GM21723 (cell line): ENCODE measurements around the gene MPHOSPH9.
"Not testable (repeated sequence)": the region's sequence is repeated elsewhere in the genome, so short reads cannot be mapped to it uniquely, and the experiment has no call there.

Experiments used
- ATAC-seq: cut with Tn5 transposase; IDR thresholded peaks from one replicate; pipeline ENCODE4 v1.9.1; 2021; ENCODE audit warnings: mild to moderate bottlenecking, moderate library complexity; ENCODE audit not compliant: unreplicated experiment

The MPHOSPH9 gene

DNA sequence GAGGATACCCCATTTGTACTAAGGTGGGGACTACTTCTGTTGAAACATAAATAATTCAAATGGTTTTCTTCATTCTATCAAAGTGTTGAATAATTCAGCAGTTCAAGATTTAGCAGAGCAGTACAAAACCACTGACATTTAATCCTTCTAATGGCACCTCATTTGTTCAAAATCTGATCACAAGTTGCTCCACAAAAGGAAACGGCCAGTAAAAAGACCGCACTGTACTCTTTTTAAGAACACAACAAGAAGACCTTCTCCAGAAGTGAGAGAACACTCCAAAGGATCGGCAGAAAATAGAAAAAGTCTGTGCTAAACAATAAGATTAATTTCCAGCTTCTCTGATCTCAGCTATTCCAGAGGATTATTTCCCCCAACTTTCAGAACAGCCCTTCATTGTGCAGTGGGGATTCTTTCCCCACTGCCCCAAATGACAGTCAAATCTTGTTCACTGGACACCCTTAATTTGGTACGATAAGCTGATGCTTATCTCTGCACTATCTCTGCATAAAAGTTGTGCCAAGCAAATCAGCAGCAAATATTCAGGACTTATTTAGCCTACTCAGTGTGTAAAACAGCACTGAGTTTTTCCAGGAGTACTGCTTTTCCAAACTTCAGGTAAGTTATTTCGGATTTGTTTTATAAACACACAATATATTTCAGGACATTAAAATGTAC lies 5.2 kb downstream of the MPHOSPH9 start:
- no peak for ATAC-seq

DNA sequence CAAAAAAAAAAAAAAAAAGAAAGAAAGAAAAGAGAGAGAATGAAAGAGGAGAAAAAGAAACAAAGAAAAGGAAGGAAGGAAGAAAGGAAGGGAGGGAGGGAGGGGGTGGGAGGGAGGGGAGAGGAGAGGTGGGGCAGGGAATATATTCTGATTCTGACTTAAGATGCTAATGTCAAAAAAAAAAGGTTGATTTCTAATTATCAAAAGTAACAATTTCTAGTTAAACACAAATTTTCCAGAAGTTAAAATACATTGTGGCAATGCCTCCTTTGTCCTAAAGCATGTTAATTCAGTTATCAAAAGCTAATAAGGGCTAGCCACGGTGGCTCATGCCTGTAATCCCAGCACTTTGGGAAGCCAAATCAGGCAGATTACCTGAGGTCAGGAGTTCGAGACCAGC lies 7.5 kb downstream of the MPHOSPH9 start:
- ATAC-seq = no peak

DNA sequence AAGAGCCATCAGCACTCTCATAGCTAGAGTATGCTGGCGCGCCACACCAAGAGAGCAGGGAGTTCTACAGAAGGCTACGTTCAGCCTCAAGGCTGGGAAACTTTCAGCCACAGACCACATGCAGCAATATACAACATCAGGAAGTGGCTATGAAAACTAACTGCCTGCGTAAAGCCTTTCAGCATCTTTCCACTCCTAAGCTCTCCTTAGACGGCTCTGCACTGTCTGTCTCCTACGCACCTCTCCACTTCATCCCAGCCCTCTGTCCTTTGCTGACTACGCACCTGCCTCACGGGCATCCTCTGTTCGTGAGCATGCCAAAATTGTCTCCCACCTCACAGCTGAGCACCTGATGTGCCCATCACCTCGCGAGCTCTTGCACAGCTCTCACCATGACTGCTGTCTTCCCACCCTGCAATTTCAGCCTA lies 9.7 kb downstream of the MPHOSPH9 start:
- no peak for ATAC-seq

DNA sequence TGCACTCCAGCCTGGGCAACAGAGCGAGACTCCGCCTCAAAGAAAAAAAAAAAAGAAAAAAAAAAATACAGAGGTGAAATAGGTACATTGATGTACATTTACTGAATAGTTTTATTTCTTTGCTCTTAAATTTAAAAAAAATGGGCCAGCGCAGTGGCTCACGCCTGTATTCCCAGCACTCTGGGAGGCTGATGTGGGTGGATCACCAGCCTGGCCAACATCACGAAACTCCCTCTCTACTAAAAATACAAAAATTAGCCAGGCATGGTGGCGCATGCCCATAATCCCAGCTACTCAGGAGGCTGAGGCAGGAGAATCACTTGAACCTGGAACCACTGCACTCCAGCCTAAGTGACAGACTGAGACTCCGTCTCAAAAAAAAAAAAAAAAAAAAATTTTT lies 25.1 kb downstream of the MPHOSPH9 start:
- ATAC-seq = not testable (repeated sequence)

DNA sequence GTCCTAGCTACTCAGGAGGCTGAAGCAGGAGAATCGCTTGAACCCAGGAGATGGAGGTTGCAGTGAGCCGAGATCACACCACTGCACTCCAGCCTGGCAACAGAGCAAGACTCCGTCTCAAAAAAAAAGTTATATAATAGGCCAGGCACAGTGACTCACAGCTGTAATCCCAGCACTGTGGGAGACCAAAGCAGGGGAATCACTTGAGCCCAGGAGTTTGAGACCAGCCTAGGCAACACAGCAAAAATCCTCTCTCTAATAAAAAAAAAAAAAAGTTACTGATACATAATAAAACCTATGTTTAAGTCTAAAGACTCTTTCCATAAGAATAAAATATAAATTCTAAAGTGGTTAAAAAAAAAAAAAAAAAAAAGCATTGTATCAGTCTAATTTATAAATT lies 26.1 kb downstream of the MPHOSPH9 start:
- not testable (repeated sequence) for ATAC-seq

DNA sequence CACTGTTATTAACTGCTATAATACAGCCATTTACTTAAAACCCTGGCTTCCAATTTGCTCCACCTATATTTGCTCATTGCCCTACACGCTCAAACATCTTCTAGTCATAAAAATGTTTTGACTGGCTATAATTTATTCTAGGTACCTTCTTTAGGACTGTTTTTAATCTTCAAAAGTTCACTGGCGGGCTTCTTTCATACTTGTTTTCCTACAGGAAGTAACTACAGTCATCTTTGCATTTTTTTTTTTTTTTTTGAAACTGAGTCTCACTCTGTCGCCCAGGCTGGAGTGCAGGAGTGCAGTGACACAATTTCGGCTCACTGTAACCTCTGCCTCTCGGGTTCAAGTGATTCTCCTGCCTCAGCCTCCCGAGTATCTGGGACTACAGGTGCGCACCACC lies 32.5 kb downstream of the MPHOSPH9 start:
- no peak for ATAC-seq

DNA sequence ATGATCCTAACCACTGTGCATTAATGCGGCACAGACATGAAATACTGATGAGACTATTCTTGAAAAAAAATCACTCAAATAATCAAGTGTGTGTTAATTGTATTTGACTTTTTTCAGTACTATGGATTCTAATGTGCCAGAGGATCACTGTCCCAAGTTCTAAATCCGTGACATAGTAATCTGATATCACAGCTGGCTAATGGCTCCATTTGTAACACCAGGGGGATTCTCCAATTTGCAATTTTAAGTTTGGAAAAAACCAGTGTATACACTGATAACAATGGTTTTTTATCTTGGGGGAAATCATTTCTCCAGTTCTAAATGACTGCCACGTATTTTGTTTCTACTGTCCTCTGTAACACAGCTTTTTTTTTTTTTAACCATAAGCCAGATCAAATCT lies 33.0 kb downstream of the MPHOSPH9 start:
- no peak for ATAC-seq

DNA sequence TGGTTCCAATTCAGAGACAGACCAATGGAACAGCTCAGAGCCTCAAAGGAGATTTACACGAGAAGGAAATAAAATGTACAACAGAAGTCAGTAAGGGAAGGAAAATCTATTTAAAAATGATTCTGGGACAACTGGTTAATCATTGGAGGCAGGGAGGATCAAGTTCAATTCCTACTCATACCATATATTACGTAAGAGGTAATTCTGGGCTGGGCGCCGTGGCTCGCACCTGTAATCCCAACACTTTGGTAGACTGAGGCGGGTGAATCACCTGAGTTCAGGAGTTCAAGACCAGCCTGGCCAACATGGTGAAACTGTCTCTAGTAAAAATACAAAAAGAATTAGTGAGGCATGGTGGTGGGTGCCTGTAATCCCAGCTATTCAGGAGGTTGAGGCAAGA lies 45.3 kb downstream of the MPHOSPH9 start:
- ATAC-seq = no peak

DNA sequence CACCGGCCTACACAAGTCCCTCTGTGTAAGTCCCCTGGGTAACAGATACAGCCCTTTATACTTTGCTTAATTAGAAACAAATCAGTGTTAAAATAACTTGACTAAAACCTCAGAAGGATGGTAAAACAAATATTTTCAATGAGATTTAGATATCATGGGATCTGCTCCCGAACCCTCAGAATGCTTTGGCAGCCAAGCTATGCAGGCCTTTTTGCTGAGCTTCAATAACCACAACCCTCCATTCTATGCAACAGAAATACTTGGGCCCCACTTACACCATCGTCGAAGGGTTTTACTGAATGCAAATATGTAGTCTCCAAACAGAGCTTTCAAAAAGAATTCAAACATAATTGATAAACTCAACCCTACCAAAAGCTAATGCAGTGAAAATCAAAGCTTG lies 52.8 kb downstream of the MPHOSPH9 start:
- ATAC-seq = no peak

DNA sequence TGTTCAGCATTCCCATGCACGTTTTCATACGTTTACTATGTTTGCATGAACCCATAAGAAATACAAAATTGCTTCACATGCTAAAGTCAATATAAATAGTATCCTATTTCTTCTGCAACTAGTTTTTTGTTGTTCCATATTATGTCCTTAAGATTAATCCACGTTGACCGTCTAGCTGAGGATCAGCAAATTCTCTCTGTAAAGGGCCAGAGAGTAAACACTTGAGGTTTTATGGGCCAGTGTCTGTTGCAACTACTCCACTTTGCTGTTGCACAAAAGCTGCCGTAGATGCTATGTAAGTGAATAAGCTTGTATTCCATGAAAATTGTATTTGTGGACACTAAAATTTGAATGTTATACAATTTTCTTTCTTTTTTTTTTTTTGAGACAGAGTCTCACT lies 61.0 kb downstream of the MPHOSPH9 start:
- no peak for ATAC-seq

DNA sequence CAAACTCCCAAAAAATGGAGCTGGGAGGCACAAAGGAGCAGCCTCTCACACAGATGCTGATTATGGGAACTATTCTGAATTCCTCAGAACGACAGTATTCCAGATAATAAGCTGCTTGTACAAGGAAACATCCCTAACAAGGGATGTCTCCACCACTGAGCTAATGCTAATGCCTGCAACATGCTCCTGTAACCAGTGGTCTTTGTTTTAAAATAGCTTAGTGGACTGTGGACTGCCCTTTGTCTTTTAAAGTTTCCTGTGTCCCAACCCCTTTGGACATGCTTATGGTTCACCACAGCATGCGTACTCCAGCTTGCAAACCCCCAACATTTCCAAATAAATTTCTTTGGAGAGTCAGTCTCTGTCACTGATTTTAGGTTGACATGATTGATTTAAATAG lies 65.6 kb downstream of the MPHOSPH9 start:
- no peak for ATAC-seq

DNA sequence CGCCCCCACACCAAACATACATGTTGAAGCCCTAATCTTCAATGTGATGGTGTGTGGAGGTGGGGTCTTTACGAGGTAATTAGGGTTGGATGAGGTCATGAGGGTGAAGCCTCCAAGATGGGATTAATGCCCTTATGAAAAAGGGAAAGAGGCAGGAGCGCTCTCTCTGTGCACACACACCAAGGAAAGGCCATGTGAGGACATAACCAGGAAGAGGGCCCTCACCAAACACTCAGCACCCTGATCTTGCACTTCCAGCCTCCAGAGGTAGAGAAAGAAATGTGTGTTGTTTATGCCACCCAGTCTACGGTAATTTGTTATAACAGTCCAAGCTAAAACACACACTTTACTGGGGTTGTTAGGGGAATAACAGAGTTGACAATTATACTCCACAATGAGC lies 67.4 kb downstream of the MPHOSPH9 start:
- ATAC-seq = no peak

DNA sequence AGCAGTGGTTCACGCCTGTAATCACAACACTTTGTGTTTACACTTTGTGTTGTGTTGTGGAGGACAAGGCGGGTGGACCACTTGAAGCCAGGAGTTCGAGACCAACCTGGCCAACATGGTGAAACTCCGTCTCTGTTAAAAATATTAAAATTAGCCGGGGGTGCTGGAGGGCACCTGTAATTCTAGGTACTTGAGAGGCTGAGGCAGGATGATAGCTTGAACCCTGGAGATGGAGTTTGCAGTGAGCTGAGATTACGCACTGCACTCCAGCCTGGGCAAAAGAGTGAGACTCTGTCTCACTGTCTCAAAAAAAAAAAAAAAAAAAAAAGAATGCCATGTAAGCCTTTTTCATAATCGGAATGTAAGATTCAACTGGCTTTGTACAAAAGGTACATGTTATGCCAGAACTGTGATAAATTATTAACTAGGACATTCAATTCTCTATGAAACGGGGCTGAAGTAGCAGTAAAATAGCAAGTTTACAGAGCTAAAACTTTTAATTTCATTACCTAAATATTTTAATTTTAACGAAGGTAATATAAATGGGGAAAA lies 68.2 kb downstream of the MPHOSPH9 start:
- ATAC-seq = no peak

DNA sequence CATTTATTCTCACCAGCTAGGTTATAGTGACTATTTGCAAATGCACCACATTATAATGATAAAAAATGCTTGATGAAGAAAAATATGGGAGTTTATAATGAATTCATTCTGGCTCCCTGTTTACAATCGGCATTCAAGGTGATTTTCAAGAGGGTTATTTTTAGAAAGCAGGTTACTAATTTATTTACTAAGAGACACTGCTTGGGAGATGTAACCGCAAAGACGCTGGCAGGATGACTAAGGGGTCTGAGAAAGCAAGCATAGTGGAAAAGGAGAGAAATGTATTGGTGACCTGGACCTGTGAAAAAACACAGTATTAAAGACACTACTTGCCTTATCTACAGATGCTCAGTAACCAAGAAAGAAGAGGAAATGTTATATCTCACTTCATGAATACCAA lies 68.7 kb downstream of the MPHOSPH9 start:
- no peak for ATAC-seq

DNA sequence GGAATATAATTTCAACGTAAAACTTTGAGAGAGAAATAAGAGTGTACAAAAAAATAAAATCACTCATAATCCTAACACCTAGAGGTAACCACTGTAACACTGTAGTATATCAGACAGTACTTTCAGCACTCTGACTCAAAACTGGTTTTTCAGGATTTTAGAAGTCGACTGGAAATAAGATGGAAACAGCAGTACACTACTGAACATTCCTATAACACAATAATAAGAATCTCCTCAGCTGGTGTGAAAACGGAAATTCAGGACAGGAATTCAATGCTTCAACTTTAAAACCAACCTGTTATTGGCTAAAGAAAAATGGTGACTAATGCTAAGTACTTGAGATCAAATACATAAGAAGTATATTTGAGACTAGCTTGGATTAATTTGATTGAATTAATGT lies 69.7 kb downstream of the MPHOSPH9 start:
- ATAC-seq = no peak

DNA sequence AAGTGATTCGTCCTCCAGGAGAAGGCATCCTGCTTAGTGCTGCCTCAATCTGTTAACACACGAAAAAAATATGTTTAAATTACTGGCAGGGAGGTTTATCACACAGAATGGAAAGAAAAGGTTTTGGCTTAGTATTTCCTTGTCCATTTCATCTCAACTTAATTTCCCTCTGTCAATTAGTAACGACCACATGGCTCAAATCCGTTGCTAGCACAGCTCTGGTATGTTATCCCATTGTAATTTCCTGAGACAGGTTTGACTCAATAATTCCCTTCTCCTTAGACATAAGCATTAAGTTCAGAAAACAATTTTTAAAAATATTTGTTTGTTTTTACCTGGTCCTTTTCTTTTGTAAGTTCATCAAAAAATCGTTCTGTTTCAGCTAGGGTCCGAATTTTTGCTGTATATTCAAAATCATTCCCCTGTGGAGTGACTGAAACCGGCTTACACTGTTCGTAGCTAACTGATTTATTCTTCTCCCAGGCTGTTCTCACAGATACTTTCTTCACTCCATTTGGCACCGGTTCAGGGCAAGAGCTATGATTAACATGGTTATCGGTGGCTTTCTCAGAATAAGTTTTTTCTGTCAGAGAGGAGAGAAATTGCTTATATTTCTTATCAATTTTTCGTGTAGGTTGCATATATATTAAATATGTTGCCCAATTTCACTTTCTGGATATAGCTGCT lies 72.0 kb downstream of the MPHOSPH9 start:
- no peak for ATAC-seq

DNA sequence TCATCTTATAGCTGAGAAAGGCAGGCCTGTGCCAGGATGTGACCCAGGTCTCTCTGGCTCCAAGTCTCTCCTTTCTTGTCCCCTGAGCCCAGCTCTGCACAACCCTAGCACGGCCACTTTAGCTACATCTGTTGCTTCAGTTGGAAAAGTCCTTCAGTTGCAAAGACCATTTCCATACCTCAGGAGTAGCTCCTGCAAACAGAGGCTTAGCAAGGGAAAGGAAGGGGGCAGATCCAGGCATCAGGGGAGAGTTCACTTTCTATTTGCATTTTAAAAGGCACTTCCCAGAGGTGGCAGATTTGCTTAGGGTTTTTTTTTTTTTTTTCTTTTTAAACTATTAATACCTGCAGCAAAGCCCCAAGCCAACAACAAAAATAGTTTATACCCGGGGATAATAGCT lies 79.0 kb downstream of the MPHOSPH9 start:
- no peak for ATAC-seq

DNA sequence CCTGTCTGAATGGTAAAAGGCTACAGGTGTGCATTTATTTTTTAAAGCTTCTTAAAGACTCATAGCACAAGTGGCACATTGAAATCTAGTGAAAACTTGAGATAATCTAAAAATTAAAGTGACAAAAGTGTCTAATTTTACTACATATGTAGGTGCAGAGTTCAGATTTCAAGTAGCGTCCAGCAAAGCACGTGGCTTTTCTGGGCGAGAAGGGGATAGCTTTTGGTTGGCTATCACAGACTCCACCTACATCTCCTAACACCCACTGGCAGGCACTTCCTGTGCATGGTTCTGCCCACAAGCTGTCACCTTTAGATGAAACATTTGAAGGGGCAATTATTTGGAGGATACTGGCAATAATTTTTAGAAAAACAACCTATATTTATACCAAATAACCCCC lies 80.1 kb downstream of the MPHOSPH9 start:
- ATAC-seq = no peak

DNA sequence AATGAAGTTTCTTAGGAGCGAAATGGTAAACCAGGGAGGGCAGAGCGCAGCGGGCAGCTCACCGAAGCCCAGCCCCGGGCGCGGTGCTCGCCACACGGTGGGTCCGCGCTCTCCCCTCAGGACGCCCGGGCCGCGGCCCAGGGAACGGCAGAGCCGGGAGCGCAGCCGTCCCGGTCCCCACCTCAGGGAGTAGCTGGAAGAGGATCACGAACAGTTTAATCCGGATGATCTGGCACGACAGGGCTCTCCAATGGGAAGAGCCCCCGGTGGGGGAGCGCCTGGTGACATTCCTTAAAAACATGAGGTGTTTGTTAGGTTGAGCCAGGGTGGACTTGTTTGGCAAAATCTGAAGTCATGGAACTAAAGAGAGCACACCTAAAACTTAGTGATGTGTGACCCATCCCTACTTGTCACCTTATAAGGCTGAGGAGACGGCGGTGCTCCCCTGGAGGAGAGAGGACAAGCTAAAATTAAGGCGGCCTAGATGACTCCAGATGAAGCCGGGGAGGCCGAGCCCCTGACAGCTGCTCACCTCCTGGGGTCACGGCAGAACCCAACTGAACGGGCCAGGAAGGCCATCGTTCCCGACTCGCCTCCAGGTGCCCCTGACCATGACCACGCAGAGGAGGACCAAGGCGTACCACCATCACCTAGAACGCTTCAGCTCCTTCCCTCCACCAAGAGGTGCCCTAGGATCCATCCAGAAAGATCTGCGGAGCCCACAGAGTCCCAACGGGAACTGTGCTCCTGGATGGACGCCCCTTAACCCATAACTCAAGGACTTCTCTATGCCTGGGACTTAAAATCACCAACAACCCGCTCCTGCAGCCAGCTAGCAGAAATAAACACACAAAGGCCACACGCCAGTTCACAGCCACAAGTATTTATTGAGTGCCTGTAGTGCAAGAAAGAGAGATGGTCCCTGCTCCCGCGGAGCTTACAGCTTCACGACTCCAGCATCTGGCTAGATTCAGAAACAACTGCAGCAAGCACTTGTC lies 81.2 kb downstream of the MPHOSPH9 start:
- ATAC-seq = no peak

DNA sequence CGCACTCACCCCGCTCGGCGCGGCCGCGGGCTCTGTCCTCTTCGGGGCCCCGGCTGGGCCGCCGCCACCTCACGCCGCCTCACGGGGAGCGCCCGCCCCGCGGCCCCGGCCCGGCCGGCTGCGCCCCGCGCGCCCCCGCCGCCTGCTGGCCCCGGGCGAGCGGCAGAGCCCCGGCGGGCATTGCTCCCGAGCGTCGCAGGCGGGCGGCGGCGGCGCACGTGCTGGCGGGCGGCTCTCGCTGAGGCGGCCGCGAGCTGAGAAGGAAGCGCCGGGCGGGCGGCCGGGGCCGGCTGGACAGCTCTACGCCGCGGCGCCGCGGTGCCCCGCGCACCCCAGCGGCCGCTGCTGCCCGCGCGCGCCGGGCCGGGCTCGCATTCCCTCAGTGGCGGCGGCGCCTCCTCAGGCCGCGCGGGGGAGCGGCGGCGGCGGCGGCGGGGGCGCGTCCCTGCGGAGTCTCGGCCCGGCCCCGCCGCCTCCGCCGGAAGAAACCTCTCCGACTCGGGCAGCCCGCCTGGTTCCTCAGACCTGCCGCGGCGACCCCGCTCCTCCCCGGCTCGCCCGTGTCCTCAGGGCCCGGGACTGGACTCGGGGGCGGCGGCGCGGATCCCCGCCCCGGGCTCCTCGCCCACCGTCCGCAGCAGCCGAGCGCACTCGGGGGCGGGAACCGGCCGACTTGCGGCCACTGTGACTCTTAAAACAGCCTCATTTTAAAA lies 82.0 kb downstream of the MPHOSPH9 start, which contains the start of gene PITPNM2:
PITPNM2 (minus strand) TSS at position 347 of the 713 bp plus-strand sequence. CDS start 116,500 bp downstream, outside the sequence.
- ATAC-seq = peak; percentile 75
